Mucosa of gallbladder (tissue), 1 donor: ENCODE results near the gene ELANE. TPM values are rescaled to one million over a fixed set of nuclear protein-coding genes. Genes with fewer than 3 reads are reported as not detected.

Experiments
- DNase-seq: peaks from one replicate; pipeline ENCODE4 v3.0.0-alpha.2; 2020; ENCODE audit warnings: low spot score
- total RNA-seq: library from RNA; stranded (reverse); gene quantifications from one replicate; pipeline ENCODE4 v1.2.1, GENCODE V29; 2021
- donor health status: DM: no; HTN: no; CAD: no.

Gene ELANE
- total RNA-seq, 1 donor from 2014 or later: not detected

DNA sequence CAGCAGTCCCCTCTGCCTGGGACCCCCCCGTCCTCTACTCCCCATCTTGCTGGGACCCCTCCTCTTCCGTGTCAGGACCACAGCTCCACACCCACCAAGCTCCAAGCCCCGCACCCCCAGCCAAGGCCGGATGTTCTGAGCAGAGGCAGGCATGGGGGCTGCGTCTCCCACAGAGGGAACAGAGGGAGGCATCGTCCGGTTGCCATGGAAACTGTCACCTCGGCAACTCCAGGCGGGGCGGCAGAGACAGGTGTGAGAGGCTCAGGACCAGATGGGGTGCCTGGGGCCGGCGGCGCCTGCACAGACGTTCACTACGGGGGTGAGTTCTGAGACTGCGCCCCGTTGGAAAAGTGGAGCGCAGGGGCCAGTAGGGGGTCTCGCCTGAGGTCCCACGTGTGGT is 46.6 kb downstream of the ELANE start:
- DNase-seq: no peak

DNA sequence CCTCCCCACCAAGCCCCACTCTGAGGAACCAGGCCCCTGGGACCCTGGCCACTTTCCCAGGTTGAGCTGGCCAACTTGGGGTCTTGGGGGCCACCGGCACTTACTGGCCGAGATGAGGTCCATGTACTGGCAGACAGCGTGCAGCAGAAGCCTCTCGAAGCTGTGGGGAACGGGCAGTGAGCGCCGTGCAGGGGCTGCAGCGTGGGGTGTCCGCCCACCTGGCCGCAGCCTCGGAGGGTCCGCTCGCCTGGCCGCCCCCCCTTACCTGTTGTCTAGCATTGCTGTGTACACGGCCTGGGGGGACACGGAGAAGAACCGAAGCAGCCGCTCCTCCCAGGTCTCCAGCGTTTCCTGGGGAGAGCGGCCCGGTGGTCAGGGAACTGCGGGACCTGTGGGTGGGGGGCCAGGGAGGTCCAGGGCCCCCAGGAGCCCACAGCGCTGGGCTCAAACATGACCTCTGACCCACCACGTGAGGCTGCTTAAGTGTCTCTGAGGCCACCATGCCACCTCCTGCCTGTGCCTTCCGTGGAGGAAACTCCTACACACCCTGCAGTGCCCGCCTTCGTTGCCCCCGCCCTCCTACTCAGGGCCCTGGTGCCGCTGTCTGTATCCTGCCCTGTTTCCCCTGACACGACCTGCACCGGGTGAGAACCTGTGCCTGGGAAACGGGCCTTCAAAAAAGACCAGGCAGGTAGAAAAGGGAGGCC is 47.4 kb downstream of the ELANE start:
- DNase-seq: no peak

DNA sequence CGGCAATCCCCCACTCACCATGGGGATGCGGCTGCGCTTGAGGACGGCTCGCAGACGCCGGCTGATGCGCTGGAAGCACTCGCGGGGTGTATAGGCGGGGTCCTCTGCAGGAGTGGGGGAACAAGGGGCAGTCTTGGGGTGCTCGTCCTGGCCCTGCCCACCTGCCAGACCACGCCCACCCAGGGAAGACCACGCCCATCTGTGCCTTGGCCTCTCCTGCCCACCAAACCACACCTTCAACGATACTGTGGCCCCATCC is 47.9 kb downstream of the ELANE start:
- DNase-seq: no peak

DNA sequence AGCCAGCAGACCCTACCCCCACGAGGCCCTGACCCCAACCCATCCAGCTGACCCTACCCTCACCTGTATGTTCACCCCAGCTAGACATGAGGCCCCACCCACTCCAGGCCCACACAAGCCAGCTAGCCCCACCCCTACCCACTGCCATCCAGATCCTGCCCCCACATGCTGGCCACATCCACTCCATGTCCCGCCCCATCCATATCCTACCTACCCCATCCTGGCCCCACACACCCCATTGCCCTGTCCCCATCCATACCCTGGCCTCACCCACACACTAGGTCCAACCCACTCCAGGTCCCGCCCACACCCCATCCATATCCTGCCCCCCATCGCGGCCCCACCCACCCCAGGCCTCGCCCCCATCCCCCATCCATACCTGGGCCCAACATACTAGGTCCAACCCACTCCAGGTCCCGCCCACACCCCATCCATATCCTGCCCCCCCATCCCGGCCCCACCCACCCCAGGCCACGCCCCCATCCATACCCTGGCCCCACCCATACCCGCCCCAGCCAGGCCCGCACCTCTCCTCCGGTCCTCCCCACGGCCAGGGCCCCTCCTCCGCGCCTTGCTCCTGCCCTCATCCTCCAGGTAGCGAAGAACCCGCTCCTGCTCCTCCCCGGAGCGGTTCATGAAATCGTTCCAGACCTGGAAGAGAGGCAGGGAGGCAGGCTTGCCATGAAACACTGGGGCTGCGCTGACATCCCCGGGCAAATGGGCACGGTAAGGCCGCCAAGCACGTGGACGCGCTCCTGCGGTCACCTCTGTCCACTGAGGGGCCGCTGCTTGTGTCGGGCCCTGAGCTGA is 48.4 kb downstream of the ELANE start:
- no peak for DNase-seq

DNA sequence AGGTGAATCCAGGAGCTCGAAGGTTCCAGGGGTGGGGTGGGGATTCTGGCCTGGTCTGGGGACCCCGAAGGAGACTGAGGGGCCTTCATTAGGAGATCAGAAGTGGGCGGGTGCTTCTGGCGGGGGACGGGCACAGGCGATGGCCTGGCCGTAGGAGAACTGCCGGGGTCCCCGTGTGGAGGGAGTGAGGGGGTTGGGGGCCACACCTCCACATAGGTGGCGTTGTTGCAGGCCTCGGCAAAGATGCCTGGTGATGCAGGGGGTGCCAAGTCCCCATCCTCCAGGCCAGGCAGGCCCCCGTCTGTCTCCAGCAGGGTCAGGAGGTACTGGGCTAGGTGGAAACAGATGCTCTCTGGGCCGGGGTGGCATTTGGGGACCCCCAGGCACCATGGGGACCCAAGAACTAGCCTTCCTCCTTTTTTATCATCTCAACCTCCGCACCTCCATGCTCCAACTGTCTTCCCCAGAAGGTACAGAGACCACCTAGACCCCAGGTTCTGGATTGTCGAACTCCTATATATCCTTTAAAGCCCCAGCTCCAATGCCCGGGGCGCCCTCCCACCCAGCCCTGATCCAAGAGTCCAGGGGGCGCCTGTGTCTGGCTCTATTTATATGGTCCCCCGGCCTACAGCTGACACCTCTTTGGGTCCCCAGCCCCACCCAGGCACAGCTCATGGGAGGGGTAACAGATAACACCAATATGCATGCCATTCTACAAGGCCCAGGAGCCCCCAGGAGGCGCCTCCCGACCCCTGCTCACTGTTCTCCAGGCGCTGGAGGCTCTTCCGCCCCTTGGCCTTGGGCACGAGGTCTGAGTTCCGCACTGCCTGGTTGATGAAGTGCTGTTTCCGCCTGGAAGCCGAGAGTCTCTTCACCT is 49.4 kb downstream of the ELANE start:
- no peak for DNase-seq

DNA sequence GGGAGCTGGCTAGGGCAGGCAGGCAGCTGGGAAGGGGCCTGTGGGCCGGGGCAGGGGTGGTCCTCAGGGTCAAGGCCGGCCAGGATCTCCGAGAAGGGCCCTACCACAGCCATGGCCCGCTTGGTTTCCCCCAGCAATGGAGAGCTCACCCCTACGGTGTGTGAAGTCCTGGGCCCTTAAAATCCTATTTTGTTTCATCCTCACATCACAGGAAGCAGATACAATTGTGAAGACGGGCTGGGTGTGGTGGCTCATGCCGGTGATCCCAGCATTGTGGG is 49.9 kb downstream of the ELANE start:
- DNase-seq: no peak

DNA sequence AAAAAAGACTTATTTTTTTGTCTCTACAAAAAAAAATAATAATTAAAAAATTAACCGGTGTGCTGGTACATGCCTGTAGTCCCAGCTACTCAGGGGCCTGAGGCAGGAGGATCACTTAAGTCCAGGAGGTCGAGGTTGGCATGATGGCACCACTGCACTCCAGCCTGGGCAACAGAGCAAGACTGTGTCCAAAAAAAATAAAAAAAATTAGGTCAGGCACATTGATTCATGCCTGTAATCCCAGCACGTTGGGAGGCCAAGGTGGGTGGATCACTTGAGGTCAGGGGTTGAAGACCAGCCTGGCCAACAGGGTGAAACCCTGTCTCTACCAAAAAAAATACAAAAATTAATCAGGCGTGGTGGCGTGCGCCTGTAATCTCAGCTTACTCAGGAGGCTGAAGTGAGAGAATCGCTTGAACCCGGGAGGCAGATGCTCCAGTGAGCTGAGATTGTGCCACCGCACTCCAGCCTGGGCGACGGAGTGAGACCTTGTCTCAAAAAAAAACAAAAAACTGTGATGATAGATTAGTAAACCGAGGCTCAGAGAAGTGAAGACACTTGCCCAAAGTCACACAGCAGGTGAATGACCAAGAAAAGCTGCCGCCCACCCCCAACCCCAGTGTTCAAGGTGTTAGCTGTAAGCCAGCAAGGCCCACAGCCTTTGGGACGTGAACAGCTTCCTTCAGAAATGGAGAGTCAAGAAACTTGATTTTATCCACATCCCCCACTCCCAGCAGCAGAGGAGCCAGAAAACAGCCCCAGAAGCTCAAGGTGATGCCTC is 50.5 kb downstream of the ELANE start:
- DNase-seq: no peak

DNA sequence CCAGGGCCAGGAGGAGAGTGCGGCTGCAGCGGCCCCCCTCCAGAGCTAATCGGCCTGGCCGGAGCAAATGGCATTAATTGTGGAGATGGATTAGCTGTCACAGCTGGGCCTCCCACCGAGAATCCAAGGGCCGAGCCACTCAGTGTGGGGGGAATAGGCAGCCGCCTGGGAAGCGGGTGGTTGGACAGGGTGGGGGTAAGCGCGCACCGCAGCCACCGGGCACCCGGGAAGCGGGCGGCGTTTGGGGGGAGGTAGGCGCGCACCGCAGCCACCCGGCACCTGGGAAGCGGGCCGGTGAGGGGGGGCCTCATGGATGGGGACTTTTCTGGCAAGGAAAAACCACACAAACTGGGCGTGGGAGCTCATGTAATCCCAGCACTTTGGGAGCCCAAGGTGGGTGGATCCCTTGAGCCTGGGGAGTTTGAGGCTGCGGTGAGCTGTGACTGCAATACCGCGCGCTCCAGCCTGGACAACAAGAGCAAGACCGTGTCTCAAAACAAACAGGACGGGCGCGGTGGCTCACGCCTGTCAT is 51.2 kb downstream of the ELANE start:
- no peak for DNase-seq

DNA sequence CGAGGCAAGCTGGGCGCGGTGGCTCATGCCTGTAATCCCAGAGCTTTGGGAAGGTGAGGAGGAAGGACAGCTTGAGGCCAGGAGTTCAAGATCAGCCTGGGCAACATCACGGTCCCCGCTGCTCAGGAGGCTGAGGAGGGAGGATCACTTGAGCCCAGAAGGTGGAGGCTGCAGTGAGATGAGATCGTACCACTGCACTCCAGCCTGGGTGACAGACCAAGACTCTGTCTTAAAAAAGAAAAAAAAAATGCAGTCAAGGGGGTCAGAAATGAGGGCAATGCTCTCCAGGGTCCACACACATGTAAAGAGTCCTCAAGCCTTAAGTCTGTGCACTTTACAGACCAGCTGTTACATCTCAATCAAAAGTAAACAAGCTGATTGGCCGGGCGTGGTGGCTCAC is 52.4 kb downstream of the ELANE start:
- no peak for DNase-seq

Other genes with a start within 250 kb of the ELANE start
- 56.0 TPM for gene POLRMT, start 218.8 kb upstream of the ELANE start, total RNA-seq
- gene FGF22, start 212.4 kb upstream of the ELANE start, total RNA-seq: 0.17 TPM
- gene RNF126, start 189.1 kb upstream of the ELANE start, total RNA-seq: 34.8 TPM
- 39.1 TPM for gene FSTL3, start 175.9 kb upstream of the ELANE start, total RNA-seq
- gene PRSS57, start 156.9 kb upstream of the ELANE start, total RNA-seq: not detected
- gene PALM, start 143.4 kb upstream of the ELANE start, total RNA-seq: 26.1 TPM
- gene MISP, start 101.2 kb upstream of the ELANE start, total RNA-seq: 79.4 TPM
- 270 TPM for gene PTBP1, start 54.9 kb upstream of the ELANE start, total RNA-seq
- gene PLPPR3, start 30.3 kb upstream of the ELANE start, total RNA-seq: 0.20 TPM
- gene AZU1, start 24.5 kb upstream of the ELANE start, total RNA-seq: not detected
- gene PRTN3, start 11.3 kb upstream of the ELANE start, total RNA-seq: not detected
- 133 TPM for gene CFD, start 7.4 kb downstream of the ELANE start, total RNA-seq
- gene MED16, start 40.9 kb downstream of the ELANE start, total RNA-seq: 66.9 TPM
- not detected for gene RNU6-9, start 41.2 kb downstream of the ELANE start, total RNA-seq
- gene R3HDM4, start 60.9 kb downstream of the ELANE start, total RNA-seq: 47.5 TPM
- 0.17 TPM for gene KISS1R, start 65.0 kb downstream of the ELANE start, total RNA-seq
- 7.0 TPM for gene ARID3A, start 73.7 kb downstream of the ELANE start, total RNA-seq
- 52.5 TPM for gene WDR18, start 132.0 kb downstream of the ELANE start, total RNA-seq
- 0.06 TPM for gene GRIN3B, start 148.1 kb downstream of the ELANE start, total RNA-seq
- 182 TPM for gene TMEM259, start 168.8 kb downstream of the ELANE start, total RNA-seq
- not detected for gene RNU6-2, start 169.2 kb downstream of the ELANE start, total RNA-seq
- gene CNN2, start 174.3 kb downstream of the ELANE start, total RNA-seq: 104 TPM
- 49.0 TPM for gene ABCA7, start 187.8 kb downstream of the ELANE start, total RNA-seq
- gene ARHGAP45, start 214.9 kb downstream of the ELANE start, total RNA-seq: 42.4 TPM
- gene POLR2E, start 243.1 kb downstream of the ELANE start, total RNA-seq: 137 TPM